Uterus (tissue), 2 donors: ENCODE measurements around the gene FREM1.

Source experiments
- CTCF ChIP-seq, 4 experiments: fragments of 200-600 bp in 2 of 4; fragments of 450-650 bp in 2 of 4; sonication (generic) in 2 of 4; IDR thresholded peaks; one replicate each; pipeline ENCODE4 v1.5.1; 2016 to 2019; ENCODE audit warnings: antibody characterized with exemption in 4 of 4, mild to moderate bottlenecking in 2 of 4, moderate library complexity in 1 of 4
- POLR2A ChIP-seq, 2 donors: fragments of 450-650 bp; IDR thresholded peaks; one replicate each; pipeline ENCODE4 v1.6.1; 2016; ENCODE audit warnings: antibody characterized with exemption in 2 of 2, mild to moderate bottlenecking in 1 of 2, moderate library complexity in 1 of 2

GRCh38 chr9:14926941-14927624 is 16.9 kb upstream of the FREM1 start:
- TF ChIP-seq CTCF (IDR thresholded peaks at IDR 0.05) (no peak), POLR2A (IDR thresholded peaks at IDR 0.05) (no peak)
